H4 (cell line): Measurements from ENCODE around the gene AUTS2. TPM values are rescaled to one million over a fixed set of nuclear protein-coding genes. Genes with fewer than 3 reads are reported as not detected.

ENCODE experiments used
- DNase-seq: peaks from one replicate; pipeline ENCODE4 v3.0.0-alpha.2; 2015; ENCODE audit warnings: low spot score
- total RNA-seq: library from RNA; depleted of rRNA; stranded (reverse); fragments of >200 nt; shearing (Covaris generic); gene quantifications from 2 replicates; pipeline ENCODE4 v1.2.3, GENCODE V29; 2014

The AUTS2 gene
- total RNA-seq, 1 experiment from 2014 or later, result 4.1 TPM

GRCh38 chr7:70771451-70771850 is 1173.2 kb downstream of the AUTS2 start:
- DNase-seq, result no peak

- no peak for DNase-seq
Measured at GRCh38 chr7:70772891-70773290, 1174.6 kb downstream of the AUTS2 start.

GRCh38 chr7:70773406-70773805 is 1175.1 kb downstream of the AUTS2 start:
- DNase-seq, result no peak

GRCh38 chr7:70774950-70775527 is 1176.8 kb downstream of the AUTS2 start:
- no peak for DNase-seq

- peak; percentile 37 for DNase-seq
Measured at GRCh38 chr7:70775570-70776156, 1177.4 kb downstream of the AUTS2 start.

- DNase-seq, result no peak
Measured at GRCh38 chr7:70776627-70777101, 1178.4 kb downstream of the AUTS2 start.

- DNase-seq, result no peak
Measured at GRCh38 chr7:70777251-70777650, 1179.0 kb downstream of the AUTS2 start.

- no peak for DNase-seq
Measured at GRCh38 chr7:70778585-70778984, 1180.3 kb downstream of the AUTS2 start.

GRCh38 chr7:70779321-70779720 is 1181.0 kb downstream of the AUTS2 start:
- no peak for DNase-seq

- DNase-seq, result no peak
Measured at GRCh38 chr7:70781922-70782311, 1183.6 kb downstream of the AUTS2 start.

- DNase-seq, result no peak
Measured at GRCh38 chr7:70782796-70783195, 1184.5 kb downstream of the AUTS2 start.

GRCh38 chr7:70785427-70785826 is 1187.2 kb downstream of the AUTS2 start:
- DNase-seq, result no peak

- no peak for DNase-seq
Measured at GRCh38 chr7:70786076-70786475, 1187.8 kb downstream of the AUTS2 start.

- no peak for DNase-seq
Measured at GRCh38 chr7:70787286-70787685, 1189.0 kb downstream of the AUTS2 start.

GRCh38 chr7:70787771-70788170 is 1189.5 kb downstream of the AUTS2 start:
- no peak for DNase-seq

GRCh38 chr7:70788276-70788675 is 1190.0 kb downstream of the AUTS2 start:
- DNase-seq, result no peak

GRCh38 chr7:70789481-70790214 is 1191.4 kb downstream of the AUTS2 start:
- no peak for DNase-seq

- no peak for DNase-seq
Measured at GRCh38 chr7:70790215-70791073, 1192.2 kb downstream of the AUTS2 start.

GRCh38 chr7:70791341-70791740 is 1193.1 kb downstream of the AUTS2 start:
- DNase-seq, result no peak

GRCh38 chr7:70793060-70793459 is 1194.8 kb downstream of the AUTS2 start:
- no peak for DNase-seq

GRCh38 chr7:70793821-70794220 is 1195.5 kb downstream of the AUTS2 start:
- DNase-seq, result no peak

GRCh38 chr7:70794962-70795361 is 1196.7 kb downstream of the AUTS2 start:
- DNase-seq, result no peak
